Measurements from ENCODE around the gene CSNK1A1.
A peak's percentile ranks its signal among the peaks of the same experiment; 100 is the strongest.

CSNK1A1 gene

DNA sequence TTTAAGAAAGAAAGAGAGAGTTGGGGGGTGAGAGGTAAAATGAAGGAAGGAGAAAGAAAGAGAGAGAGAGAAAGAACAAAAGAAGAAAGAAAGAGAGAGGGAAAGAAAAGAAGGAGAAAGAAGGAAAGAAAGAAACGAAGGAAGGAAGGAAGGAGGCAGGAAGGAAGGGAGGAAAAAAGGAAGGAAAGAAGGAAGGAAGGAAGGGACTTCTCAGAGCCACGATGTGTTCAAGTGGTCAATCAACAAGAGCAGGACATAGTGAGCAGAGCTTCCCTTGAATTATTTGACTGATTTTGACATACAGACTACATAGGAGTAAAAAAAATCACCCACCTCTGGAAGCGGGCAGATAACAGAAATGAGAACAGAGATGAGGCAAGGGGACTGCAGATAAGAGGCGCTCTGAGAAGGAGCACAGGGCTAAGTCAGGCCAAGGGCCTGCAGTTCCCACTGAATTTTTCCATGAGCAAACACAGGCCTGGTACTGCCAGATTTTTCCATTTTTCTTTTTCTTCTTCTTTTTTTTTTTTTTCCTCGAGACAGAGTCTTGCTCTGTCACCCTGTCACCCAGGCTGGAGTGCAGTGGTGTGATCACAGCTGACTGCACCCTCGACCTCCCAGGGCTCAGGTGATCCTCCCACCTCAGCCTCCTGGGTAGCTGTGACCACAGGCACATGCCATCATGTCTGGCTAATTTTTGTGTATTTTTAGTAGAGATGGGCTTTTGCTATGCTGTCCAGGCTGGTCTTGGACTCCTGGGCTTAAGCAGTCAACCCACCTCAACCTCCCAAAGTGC lies 94.4 kb downstream of the CSNK1A1 start:
- DNase-seq (ENCODE audit: low read depth), result peak; percentile 43
- TF ChIP-seq, protein P1, sequence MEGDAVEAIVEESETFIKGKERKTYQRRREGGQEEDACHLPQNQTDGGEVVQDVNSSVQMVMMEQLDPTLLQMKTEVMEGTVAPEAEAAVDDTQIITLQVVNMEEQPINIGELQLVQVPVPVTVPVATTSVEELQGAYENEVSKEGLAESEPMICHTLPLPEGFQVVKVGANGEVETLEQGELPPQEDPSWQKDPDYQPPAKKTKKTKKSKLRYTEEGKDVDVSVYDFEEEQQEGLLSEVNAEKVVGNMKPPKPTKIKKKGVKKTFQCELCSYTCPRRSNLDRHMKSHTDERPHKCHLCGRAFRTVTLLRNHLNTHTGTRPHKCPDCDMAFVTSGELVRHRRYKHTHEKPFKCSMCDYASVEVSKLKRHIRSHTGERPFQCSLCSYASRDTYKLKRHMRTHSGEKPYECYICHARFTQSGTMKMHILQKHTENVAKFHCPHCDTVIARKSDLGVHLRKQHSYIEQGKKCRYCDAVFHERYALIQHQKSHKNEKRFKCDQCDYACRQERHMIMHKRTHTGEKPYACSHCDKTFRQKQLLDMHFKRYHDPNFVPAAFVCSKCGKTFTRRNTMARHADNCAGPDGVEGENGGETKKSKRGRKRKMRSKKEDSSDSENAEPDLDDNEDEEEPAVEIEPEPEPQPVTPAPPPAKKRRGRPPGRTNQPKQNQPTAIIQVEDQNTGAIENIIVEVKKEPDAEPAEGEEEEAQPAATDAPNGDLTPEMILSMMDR (IDR thresholded peaks at IDR 0.05; ENCODE audit: low read length, missing control alignments), result no peak
- no peak overlapping the region for H3K4me3 ChIP-seq (replicated peaks; ENCODE audit: low read depth, low read length)

DNA sequence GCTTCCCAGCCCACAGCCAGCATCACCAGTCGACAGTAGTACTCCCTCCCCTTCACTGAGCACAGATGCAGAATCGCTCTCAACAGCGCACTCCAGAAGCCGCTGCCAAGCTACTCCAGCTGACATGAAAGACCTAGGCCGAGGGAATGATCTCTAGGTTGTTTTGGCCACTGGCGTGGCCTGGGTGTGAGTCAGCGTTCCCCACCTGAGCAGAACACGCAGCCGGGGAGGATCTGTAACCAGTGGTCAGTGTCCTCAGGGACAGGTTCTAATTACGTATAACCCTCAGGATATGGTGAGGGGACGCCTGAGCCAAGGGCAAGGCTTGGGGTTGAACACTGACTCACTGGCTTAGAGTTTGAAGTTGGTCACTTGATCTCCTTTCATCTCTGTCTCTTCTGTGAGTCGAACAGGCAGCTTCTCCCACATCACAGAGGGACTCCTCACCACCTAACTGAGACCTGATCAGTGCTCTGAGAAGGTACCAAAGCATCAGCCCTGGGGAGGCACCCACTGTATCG lies 95.3 kb downstream of the CSNK1A1 start:
- no peak overlapping the region for H3K4me3 ChIP-seq (replicated peaks; ENCODE audit: low read depth, low read length)
- TF ChIP-seq, protein P1 (IDR thresholded peaks at IDR 0.05; ENCODE audit: low read length, missing control alignments), result no peak
- DNase-seq (ENCODE audit: low read depth), result peak; percentile 56

DNA sequence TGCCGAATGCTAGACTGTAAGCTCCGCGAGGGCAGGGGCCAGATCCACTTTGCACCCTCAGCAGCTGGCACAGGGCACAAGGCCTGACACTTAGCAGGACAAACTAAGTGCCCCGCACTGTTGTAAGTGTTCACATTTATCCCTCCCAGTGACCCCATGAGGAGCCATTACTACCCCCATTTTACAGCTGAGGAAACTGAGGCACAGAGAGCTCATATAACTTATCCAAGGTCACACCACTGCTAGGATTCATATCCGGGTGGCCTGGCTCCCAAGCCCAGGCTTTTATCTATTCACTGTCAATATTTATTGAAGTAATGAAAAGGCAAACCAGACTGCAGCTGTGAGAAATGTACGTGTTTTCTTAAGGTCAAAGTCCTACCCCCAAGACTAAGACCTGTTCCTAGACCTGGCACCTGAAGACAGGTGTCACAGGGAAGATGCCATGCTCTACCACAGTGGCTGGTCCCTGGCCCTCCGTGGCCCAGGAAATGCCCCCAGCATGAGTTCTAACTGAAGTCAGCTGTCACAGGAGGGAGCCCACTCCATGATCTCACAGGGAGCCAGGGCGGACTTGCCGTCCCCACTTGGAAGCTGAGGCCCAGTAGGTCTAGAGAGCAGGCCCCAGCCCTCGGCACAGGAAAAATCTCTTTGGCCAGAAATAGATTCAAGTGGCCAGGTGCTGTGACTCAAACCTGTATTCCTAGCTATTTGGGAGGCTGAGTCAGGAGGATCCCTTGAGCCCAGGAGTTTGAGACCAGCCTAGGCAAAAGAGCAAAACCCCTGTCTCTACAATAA lies 97.4 kb downstream of the CSNK1A1 start:
- TF ChIP-seq, protein P1 (IDR thresholded peaks at IDR 0.05; ENCODE audit: low read length, missing control alignments), result no peak

DNA sequence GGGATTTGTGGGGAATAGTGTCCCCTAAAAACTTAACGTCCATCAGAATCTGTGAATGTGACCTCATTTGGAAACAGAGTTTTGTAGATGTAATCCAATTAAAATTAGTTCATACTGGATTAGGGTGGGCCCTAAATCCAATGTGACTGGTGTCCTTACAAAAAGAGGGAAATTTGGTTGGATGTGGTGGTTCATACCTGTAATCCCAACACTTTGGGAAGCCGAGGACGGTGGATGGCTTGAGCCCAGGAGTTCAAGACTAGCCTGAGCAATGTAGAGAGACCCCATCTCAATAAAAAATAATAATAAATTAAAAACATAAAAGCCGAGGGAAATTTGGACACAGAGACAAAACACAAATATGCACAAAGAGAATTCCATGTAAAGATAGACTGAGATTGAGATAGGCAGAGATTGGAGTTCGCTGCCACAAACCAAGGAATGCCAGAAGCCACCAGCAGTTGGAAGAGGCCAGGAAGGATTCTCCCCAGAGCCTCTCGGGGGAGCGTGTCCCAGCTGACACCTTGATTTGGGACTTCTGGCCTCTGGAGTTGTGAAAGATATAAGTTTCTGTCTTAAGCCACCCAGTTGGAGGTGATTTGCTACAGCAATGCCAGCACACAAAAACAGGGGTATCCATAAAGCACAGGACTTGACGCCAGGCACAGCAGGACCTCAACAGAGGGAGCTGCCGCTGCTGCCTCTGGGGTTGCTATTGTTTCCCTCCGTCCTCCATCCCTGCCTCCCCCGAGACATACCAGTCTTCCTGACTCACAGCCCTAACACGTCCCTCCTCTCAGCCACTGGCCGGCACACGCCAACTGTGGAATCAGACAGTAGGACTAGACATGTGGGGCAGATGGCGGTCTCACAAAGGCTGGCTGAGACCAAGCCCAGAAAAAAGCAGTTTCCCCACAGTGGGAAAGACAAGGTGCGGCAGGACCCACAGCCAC lies 98.3 kb downstream of the CSNK1A1 start:
- no peak overlapping the region for H3K4me3 ChIP-seq (replicated peaks; ENCODE audit: low read depth, low read length)
- TF ChIP-seq, protein P1 (IDR thresholded peaks at IDR 0.05; ENCODE audit: low read length, missing control alignments), result peak; percentile 26
- peak; percentile 96 for DNase-seq (ENCODE audit: low read depth)

More for the DNA sequence above, 97.4 kb downstream of the CSNK1A1 start:
- no peak overlapping the region for H3K4me3 ChIP-seq (replicated peaks; ENCODE audit: low read depth, low read length)
- no peak for DNase-seq (ENCODE audit: low read depth)

DNA sequence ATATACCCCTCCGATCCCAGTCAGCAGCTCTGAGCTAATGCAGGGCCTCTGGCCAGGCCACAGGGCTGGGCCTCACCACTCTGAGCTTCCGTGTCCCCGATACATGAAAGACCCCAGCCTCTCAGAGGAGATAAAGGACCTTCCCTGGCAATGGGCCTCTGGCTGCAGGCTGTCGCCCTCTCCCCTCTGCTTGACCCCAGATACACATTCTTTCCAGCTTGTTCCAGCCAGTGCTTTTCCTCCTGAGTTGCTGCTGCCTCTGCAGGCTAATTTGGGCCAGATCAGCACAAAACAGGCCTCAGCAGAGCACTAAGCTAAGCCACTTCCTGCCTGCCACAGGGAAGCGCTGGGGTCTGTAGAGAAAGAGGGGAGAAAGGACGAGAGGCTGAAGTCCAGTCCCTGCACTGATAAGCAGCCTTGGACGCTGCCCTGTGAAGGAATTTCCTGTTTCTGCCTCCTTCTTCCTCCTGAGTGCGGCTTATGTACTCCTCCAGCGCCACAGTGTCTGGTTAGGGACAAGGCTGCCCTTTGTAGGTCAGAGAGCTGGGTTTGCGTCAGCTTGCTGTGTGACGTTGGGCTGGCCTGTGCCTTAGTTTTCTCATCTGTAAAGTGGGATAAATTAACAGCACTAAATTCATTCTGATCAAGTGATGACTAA lies 99.1 kb downstream of the CSNK1A1 start:
- DNase-seq (ENCODE audit: low read depth), result peak; percentile 96
- TF ChIP-seq, protein P1 (IDR thresholded peaks at IDR 0.05; ENCODE audit: low read length, missing control alignments), result peak; percentile 8
- H3K4me3 ChIP-seq (replicated peaks; ENCODE audit: low read depth, low read length), result no peak overlapping the region

DNA sequence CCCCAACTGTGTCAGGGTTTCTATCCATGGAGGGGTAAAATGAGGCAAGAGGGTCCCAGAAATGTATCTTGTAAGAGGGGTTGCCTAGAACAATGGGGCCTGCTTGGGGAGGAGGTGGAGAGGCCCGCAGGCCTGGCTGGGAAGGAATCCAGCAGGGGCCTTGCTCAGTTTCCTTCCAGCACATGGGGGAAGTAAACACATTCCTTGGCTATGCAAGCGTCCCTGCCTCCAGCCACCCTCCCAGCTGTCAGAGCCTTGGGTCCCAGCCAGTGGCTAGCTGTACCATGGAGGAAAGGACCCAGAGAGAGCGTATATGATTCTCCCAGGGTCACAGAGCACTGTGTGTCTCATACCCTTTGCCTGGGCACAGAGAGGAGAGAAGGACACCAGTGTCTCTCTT lies 101.0 kb downstream of the CSNK1A1 start:
- H3K4me3 ChIP-seq (replicated peaks; ENCODE audit: low read depth, low read length), result no peak overlapping the region
- TF ChIP-seq, protein P1 (IDR thresholded peaks at IDR 0.05; ENCODE audit: low read length, missing control alignments), result no peak
- peak; percentile 92 for DNase-seq (ENCODE audit: low read depth)

Measured in fibroblast of pulmonary artery (primary cell).